Cardiac muscle cell (in vitro differentiated cells and primary cell): Measurements from ENCODE around the gene NAA25. TPM values are rescaled to one million over a fixed set of nuclear protein-coding genes. Genes with fewer than 3 reads are reported as not detected.

ENCODE experiments used
- DNase-seq, 2 donors: peaks; one replicate each; pipeline versions ENCODE4 v3.0.0 to v3.0.0-alpha.2; 2010 to 2017; ENCODE audit warnings: low read depth in 1 of 2, low spot score in 1 of 2
- H3K27ac ChIP-seq: fragments of 200-600 bp; sonication (generic); 2 replicates; pipeline ENCODE4 v1.5.1; 2016
- H3K27me3 ChIP-seq: fragments of 200-600 bp; sonication (generic); 2 replicates; pipeline ENCODE4 v1.6.0; 2016; ENCODE audit warnings: control low read depth
- H3K36me3 ChIP-seq: fragments of 200-600 bp; sonication (generic); 2 replicates; pipeline ENCODE4 v1.5.1; 2016; ENCODE audit warnings: control low read depth
- H3K4me1 ChIP-seq: fragments of 200-600 bp; sonication (generic); 2 replicates; pipeline ENCODE4 v1.8.1; 2017; ENCODE audit warnings: low read depth, mild to moderate bottlenecking, mixed run types
- H3K4me3 ChIP-seq: fragments of 200-600 bp; sonication (generic); 2 replicates; pipeline ENCODE4 v1.5.1; 2016; ENCODE audit warnings: mild to moderate bottlenecking
- H3K9me3 ChIP-seq: fragments of 200-600 bp; sonication (generic); 2 replicates; pipeline ENCODE4 v1.5.1; 2017; ENCODE audit warnings: low read depth, mild to moderate bottlenecking, control low read depth
- CTCF ChIP-seq: IDR thresholded peaks from 2 replicates; pipeline ENCODE4 v1.5.1; 2012; ENCODE audit warnings: low read depth, mild to moderate bottlenecking, low read length
- polyA plus RNA-seq: library from polyadenylated mRNA; unstranded; fragments of >200 nt; fragmentation: Nextera tagmentation; extraction: Ambion mirVana; gene quantifications from 2 replicates; pipeline ENCODE4 v1.2.1, GENCODE V29; 2016
- total RNA-seq: library from RNA; depleted of rRNA; stranded (reverse); fragments of >200 nt; gene quantifications from 2 replicates; pipeline ENCODE4 v1.2.3, GENCODE V29; 2016

The NAA25 gene
- total and polyA plus RNA-seq, 2 experiments from 2014 or later, result 25.9 to 30.6 TPM

GRCh38 chr12:111993292-111994150, 115.1 kb downstream of the NAA25 start:
- Histone ChIP-seq H3K27me3 (no peaks in the 10 kb centered on the region), H3K9me3 (no peaks in the 10 kb centered on the region), H3K4me1 (peaks cover 12% of the 10 kb centered on the region), H3K36me3 (peaks cover 4% of the 10 kb centered on the region), H3K4me3 (no peak overlapping the region), H3K27ac (no peak overlapping the region)
- DNase-seq, result no peak
- no peak for TF ChIP-seq CTCF

GRCh38 chr12:111992464-111992863, 116.1 kb downstream of the NAA25 start:
- no peak for TF ChIP-seq CTCF
- peaks cover 12% of the 10 kb centered on the region for H3K4me1 ChIP-seq
- no peaks in the 10 kb centered on the region for H3K9me3 ChIP-seq
- no peak overlapping the region for H3K4me3 ChIP-seq
- no peak for DNase-seq
- H3K27me3 ChIP-seq, result no peaks in the 10 kb centered on the region
- peaks cover 4% of the 10 kb centered on the region for H3K36me3 ChIP-seq
- no peak overlapping the region for H3K27ac ChIP-seq

- peaks cover 12% of the 10 kb centered on the region for H3K4me1 ChIP-seq
- TF ChIP-seq CTCF, result no peak
- peak in 1 of 2 donors; percentile 40 for DNase-seq
- no peak overlapping the region for H3K27ac ChIP-seq
- H3K4me3 ChIP-seq, result no peak overlapping the region
- H3K9me3 ChIP-seq, result no peaks in the 10 kb centered on the region
- H3K36me3 ChIP-seq, result peaks cover 4% of the 10 kb centered on the region
- H3K27me3 ChIP-seq, result no peaks in the 10 kb centered on the region
Measured at GRCh38 chr12:111991946-111992345, 116.6 kb downstream of the NAA25 start.

GRCh38 chr12:111991535-111991934, 117.0 kb downstream of the NAA25 start:
- no peak for TF ChIP-seq CTCF
- no peaks in the 10 kb centered on the region for H3K9me3 ChIP-seq
- no peak for DNase-seq
- H3K4me3 ChIP-seq, result no peak overlapping the region
- no peaks in the 10 kb centered on the region for H3K27me3 ChIP-seq
- H3K36me3 ChIP-seq, result peaks cover 4% of the 10 kb centered on the region
- H3K27ac ChIP-seq, result no peak overlapping the region
- H3K4me1 ChIP-seq, result peaks cover 12% of the 10 kb centered on the region

- Histone ChIP-seq H3K4me3 (no peak overlapping the region), H3K4me1 (peaks cover 7% of the 10 kb centered on the region), H3K9me3 (no peaks in the 10 kb centered on the region), H3K27ac (no peak overlapping the region), H3K36me3 (no peaks in the 10 kb centered on the region), H3K27me3 (no peaks in the 10 kb centered on the region)
- DNase-seq, result no peak
- no peak for TF ChIP-seq CTCF
Measured at GRCh38 chr12:111984820-111985219, 123.8 kb downstream of the NAA25 start.
